Measurements from ENCODE around the gene PIK3C2B. TPM values are rescaled to one million over a fixed set of nuclear protein-coding genes. Genes with fewer than 3 reads are reported as not detected.
A peak's percentile ranks its signal among the peaks of the same experiment; 100 is the strongest.

Gene PIK3C2B
- total RNA-seq, 3 donors from 2014 or later: 17.6 to 31.5 (median 24.9) TPM

- H3K4me3 ChIP-seq: no peak overlapping the region
- H3K27ac ChIP-seq: peak overlapping the region; percentile 75 to 87
- H3K27me3 ChIP-seq: no peaks in the 10 kb centered on the region
- intact Hi-C loops (cut with DNase I; ENCODE audit: low total_unique reads): no loop called here
- no peaks in the 10 kb centered on the region for H3K36me3 ChIP-seq
- no peak for DNase-seq (ENCODE audit: low spot score in 2 of 2)
- no peaks in the 10 kb centered on the region for H3K9me3 ChIP-seq
- TF ChIP-seq POLR2A (IDR thresholded peaks at IDR 0.05) (no peak), POLR2AphosphoS5 (IDR thresholded peaks at IDR 0.05) (no peak)
- TF ChIP-seq, protein P1, sequence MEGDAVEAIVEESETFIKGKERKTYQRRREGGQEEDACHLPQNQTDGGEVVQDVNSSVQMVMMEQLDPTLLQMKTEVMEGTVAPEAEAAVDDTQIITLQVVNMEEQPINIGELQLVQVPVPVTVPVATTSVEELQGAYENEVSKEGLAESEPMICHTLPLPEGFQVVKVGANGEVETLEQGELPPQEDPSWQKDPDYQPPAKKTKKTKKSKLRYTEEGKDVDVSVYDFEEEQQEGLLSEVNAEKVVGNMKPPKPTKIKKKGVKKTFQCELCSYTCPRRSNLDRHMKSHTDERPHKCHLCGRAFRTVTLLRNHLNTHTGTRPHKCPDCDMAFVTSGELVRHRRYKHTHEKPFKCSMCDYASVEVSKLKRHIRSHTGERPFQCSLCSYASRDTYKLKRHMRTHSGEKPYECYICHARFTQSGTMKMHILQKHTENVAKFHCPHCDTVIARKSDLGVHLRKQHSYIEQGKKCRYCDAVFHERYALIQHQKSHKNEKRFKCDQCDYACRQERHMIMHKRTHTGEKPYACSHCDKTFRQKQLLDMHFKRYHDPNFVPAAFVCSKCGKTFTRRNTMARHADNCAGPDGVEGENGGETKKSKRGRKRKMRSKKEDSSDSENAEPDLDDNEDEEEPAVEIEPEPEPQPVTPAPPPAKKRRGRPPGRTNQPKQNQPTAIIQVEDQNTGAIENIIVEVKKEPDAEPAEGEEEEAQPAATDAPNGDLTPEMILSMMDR (IDR thresholded peaks at IDR 0.05): no peak
- H3K4me1 ChIP-seq: no peaks in the 10 kb centered on the region
Measured at GRCh38 chr1:204451352-204452124, 43.1 kb downstream of the PIK3C2B start.

DNA sequence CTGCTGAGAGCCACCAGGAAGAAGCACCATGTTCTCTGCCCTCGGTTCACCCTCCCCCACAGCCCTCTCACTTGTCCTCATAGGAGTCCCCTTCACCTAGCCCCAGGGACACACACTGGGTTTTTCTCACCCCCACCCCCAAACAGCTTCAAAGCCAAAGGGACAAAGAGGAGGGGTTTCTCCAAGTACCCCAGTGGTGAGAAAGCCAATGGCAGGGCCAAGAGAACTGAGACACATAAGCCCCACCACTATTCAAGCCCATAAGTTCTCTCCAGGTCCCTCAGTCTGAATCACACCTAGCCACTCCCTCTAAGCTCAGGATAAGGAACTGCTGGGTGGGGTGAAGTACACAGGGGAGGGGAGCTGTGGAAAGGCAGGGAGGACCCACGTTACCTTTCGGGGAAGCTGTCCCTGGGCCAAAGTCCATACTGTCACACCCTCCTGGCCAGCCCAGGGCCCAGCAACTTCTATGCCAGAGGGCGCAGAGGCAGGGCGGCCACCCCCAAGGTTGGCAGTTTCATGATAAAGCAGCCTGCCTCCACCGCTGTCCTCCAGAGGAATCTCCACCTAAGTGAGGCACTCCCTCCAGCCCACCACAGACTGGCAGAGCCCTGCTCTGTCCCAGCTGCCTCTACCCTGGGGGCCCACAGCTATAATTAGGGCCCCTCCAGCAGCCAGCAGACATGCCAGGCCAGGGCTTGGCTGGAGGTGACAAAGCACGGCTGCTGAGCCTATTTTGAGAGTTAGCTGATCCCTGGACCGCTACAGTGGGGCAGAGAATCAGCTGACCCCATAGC lies 43.9 kb downstream of the PIK3C2B start:
- Histone ChIP-seq H3K4me1 (no peaks in the 10 kb centered on the region), H3K9me3 (no peaks in the 10 kb centered on the region), H3K27ac (peak overlapping the region; percentile 75 to 87), H3K4me3 (no peak overlapping the region), H3K27me3 (no peaks in the 10 kb centered on the region), H3K36me3 (no peaks in the 10 kb centered on the region)
- TF ChIP-seq, protein P1 (IDR thresholded peaks at IDR 0.05): no peak
- no peak for TF ChIP-seq POLR2AphosphoS5 (IDR thresholded peaks at IDR 0.05)
- intact Hi-C loops (cut with DNase I; ENCODE audit: low total_unique reads): loop anchor here (1.0 kb wide), 1 partner anchor 28 kb away; no protein-coding TSS in a partner anchor
- DNase-seq (ENCODE audit: low spot score in 2 of 2): no peak

DNA sequence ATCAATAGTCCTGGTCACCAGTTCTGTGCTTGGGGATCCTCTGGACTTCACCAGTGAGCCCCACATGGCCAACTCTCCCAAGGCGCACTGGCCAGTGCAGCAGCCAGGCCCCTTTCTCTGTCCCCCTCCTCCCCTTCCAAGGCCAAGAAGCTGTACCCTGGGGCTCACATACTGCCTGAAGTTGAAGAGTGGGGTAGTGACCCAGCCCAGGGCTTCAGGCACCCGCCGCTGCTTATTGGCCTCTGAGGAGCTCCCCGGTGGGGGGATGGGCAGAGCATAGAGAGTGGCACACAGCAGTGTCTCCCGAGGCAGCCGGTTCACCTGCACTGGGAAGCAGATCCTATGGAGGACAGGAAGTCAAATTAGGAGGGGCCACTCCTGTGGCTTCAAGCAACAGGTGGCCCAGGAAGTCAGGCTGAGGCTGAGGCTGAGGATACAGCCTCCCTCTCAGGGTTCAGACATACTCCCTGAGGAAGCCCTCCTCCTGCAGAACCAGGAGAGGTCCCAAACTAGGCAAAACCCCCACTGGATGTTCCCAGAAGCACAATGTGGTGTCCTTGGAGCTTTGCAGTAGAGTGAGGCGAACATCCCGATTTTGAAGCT lies 44.8 kb downstream of the PIK3C2B start:
- Histone ChIP-seq H3K27me3 (no peaks in the 10 kb centered on the region), H3K4me3 (no peak overlapping the region), H3K9me3 (no peaks in the 10 kb centered on the region), H3K4me1 (no peaks in the 10 kb centered on the region), H3K36me3 (no peaks in the 10 kb centered on the region), H3K27ac (peak overlapping the region; percentile 75 to 87)
- TF ChIP-seq POLR2AphosphoS5 (IDR thresholded peaks at IDR 0.05) (no peak), POLR2A (IDR thresholded peaks at IDR 0.05) (no peak)
- TF ChIP-seq, protein P1 (IDR thresholded peaks at IDR 0.05): no peak
- intact Hi-C loops (cut with DNase I; ENCODE audit: low total_unique reads): loop anchor here (1.0 to 5.0 kb wide), 2 partner anchors 27 to 53 kb away; no protein-coding TSS in a partner anchor
- DNase-seq (ENCODE audit: low spot score in 2 of 2): no peak

GRCh38 chr1:204448991-204449677 lies 45.5 kb downstream of the PIK3C2B start:
- Histone ChIP-seq H3K27me3 (no peaks in the 10 kb centered on the region), H3K9me3 (no peaks in the 10 kb centered on the region), H3K27ac (peak overlapping the region; percentile 75 to 87), H3K36me3 (no peaks in the 10 kb centered on the region), H3K4me3 (no peak overlapping the region), H3K4me1 (no peaks in the 10 kb centered on the region)
- DNase-seq (ENCODE audit: low spot score in 2 of 2): no peak
- TF ChIP-seq POLR2AphosphoS5 (IDR thresholded peaks at IDR 0.05): no peak
- TF ChIP-seq, protein P1 (IDR thresholded peaks at IDR 0.05): no peak
- no peak for TF ChIP-seq POLR2A (IDR thresholded peaks at IDR 0.05)
- intact Hi-C loops (cut with DNase I; ENCODE audit: low total_unique reads): loop anchor here (5.0 kb wide), 1 partner anchor 53 kb away; no protein-coding TSS in a partner anchor
